GM12878 (cell line): ENCODE results near the gene IL1R2. TPM values are rescaled to one million over a fixed set of nuclear protein-coding genes. Genes with fewer than 3 reads are reported as not detected.

Experiments used
- ATAC-seq: fragments of 200-7000 bp; cut with Tn5 transposase; 3 replicates; pipeline ENCODE4 v1.9.1; 2020; ENCODE audit warnings: mild to moderate bottlenecking, moderate library complexity
- BruUV-seq: library from RNA; stranded (reverse); fragments of 400-500 nt; replicated peaks from 2 replicates; lab custom pipeline; 2021; lab: Mats Ljungman, UMichigan
- CTCF ChIA-PET: fragments of 300-600 bp; sonication (Branson Sonifier 250); formaldehyde crosslinking; extraction: SDS; loops from one replicate; lab custom pipeline; 2021; ENCODE audit warnings: inconsistent platforms; lab: Yijun Ruan, JAX
- POLR2A ChIA-PET: fragments of 350-600 bp; formaldehyde crosslinking; extraction: SDS; loops from one replicate; lab custom pipeline; 2021; ENCODE audit warnings: inconsistent platforms; lab: Charles Lee
- RAD21 ChIA-PET: fragments of 300-600 bp; sonication (Branson Sonifier 250); formaldehyde crosslinking; loops from one replicate; lab custom pipeline; 2023; ENCODE audit warnings: antibody characterized with exemption; ENCODE audit not compliant: unreplicated experiment; lab: Charles Lee
- SMC1A ChIA-PET: fragments of 300-600 bp; sonication (Branson Sonifier 250); formaldehyde crosslinking; loops from one replicate; lab custom pipeline; 2023; ENCODE audit not compliant: unreplicated experiment, uncharacterized antibody; lab: Charles Lee
- DNase-seq: peaks from one replicate; pipeline ENCODE4 v3.0.0-alpha.2; 2011; ENCODE audit warnings: low read depth, low spot score
- FAIRE-seq: peaks from 3 replicates; lab custom pipeline; 2011; peaks lifted over from hg19 to GRCh38; lab: Jason Lieb, UNC
- H2AFZ ChIP-seq: 2 replicates; pipeline ENCODE4 v1.6.0; 2011; ENCODE audit warnings: low read depth, low read length, control low read depth; ENCODE audit not compliant: control insufficient read depth
- H3K27ac ChIP-seq: 2 replicates; pipeline ENCODE4 v1.5.1; 2011; ENCODE audit warnings: control low read depth; ENCODE audit not compliant: control insufficient read depth, insufficient read depth
- H3K27me3 ChIP-seq, 2 experiments: replicated peaks in 1 of 2; 2 replicates each; pipeline versions ENCODE4 v1.6.0 to v1.6.1; 2011; ENCODE audit warnings: low read length in 1 of 2; ENCODE audit not compliant: control insufficient read depth in 2 of 2, insufficient read depth in 2 of 2
- H3K36me3 ChIP-seq, 2 experiments: 2 replicates each; pipeline ENCODE4 v1.5.1; 2011; ENCODE audit warnings: low read length in 1 of 2; ENCODE audit not compliant: control insufficient read depth in 2 of 2, insufficient read depth in 2 of 2
- H3K4me1 ChIP-seq: 2 replicates; pipeline ENCODE4 v1.6.1; 2011; ENCODE audit warnings: mild to moderate bottlenecking, low read length, moderate library complexity, mixed read lengths; ENCODE audit not compliant: control insufficient read depth, insufficient read depth
- H3K4me2 ChIP-seq: 2 replicates; pipeline ENCODE4 v1.6.0; 2011; ENCODE audit warnings: control low read depth; ENCODE audit not compliant: control insufficient read depth, insufficient read depth
- H3K4me3 ChIP-seq: fragments of 200-600 bp; sonication (generic); 2 replicates; pipeline ENCODE4 v1.5.1; 2016
- H3K79me2 ChIP-seq: 2 replicates; pipeline ENCODE4 v1.6.0; 2011; ENCODE audit warnings: low read length; ENCODE audit not compliant: control insufficient read depth, insufficient read depth
- H3K9ac ChIP-seq: 2 replicates; pipeline ENCODE4 v1.8.0; 2011; ENCODE audit warnings: low read length, control low read depth, mixed read lengths; ENCODE audit not compliant: control insufficient read depth, insufficient read depth
- H3K9me3 ChIP-seq: replicated peaks from 3 replicates; pipeline ENCODE4 v1.5.1; 2011; ENCODE audit warnings: mild to moderate bottlenecking, low read length; ENCODE audit not compliant: control insufficient read depth, insufficient read depth
- H4K20me1 ChIP-seq: 2 replicates; pipeline ENCODE4 v1.6.0; 2011; ENCODE audit not compliant: control insufficient read depth, insufficient read depth
- CHD4 ChIP-seq: fragments of 200-600 bp; sonication (generic); IDR thresholded peaks from 2 replicates; pipeline ENCODE4 v1.6.1; 2016; ENCODE audit warnings: mild to moderate bottlenecking
- ELK1 ChIP-seq: IDR thresholded peaks from 2 replicates; pipeline ENCODE4 v1.6.1; 2012; ENCODE audit warnings: low read depth, low read length, improper control_type of control experiment
- EP300 ChIP-seq, 2 experiments: fragments of 150-350 bp in 1 of 2; IDR thresholded peaks; 2 replicates each; pipeline ENCODE4 v1.6.1; 2011 to 2012; ENCODE audit warnings: low read depth in 2 of 2, low read length in 2 of 2, borderline replicate concordance in 1 of 2, improper control_type of control experiment in 1 of 2, inconsistent platforms in 1 of 2; ENCODE audit not compliant: control insufficient read depth in 1 of 2
- EZH2 ChIP-seq: IDR thresholded peaks from 2 replicates; pipeline ENCODE4 v1.6.1; 2012; ENCODE audit warnings: low read depth, mild to moderate bottlenecking, control low read depth, inconsistent platforms, low read length, borderline replicate concordance; ENCODE audit not compliant: control insufficient read depth
- FOXM1 ChIP-seq: IDR thresholded peaks from 2 replicates; pipeline ENCODE4 v1.6.1; 2012; ENCODE audit warnings: low read depth, mild to moderate bottlenecking, inconsistent platforms, low read length, moderate library complexity
- HDAC2 ChIP-seq: fragments of 200-600 bp; sonication (generic); IDR thresholded peaks from 2 replicates; pipeline ENCODE4 v1.6.1; 2017
- IRF5 ChIP-seq: fragments of 450-650 bp; IDR thresholded peaks from 2 replicates; pipeline ENCODE4 v1.6.1; 2017; ENCODE audit warnings: borderline replicate concordance
- KAT2A ChIP-seq: conservative IDR thresholded peaks from 2 replicates; pipeline ENCODE4 v1.6.1; 2011; ENCODE audit warnings: low read depth, low read length; ENCODE audit not compliant: control insufficient read depth
- MEF2A ChIP-seq: IDR thresholded peaks from 2 replicates; pipeline ENCODE4 v1.6.1; 2011; ENCODE audit warnings: low read depth, mild to moderate bottlenecking, low read length, moderate library complexity; ENCODE audit not compliant: insufficient read depth
- MXI1 ChIP-seq: fragments of 150-350 bp; IDR thresholded peaks from 2 replicates; pipeline ENCODE4 v1.6.1; 2011; ENCODE audit warnings: low read depth, mild to moderate bottlenecking, inconsistent platforms, low read length, improper control_type of control experiment
- RUNX3 ChIP-seq: IDR thresholded peaks from 2 replicates; pipeline ENCODE4 v1.6.1; 2012; ENCODE audit warnings: low read length, inconsistent platforms
- SP1 ChIP-seq: IDR thresholded peaks from one replicate; pipeline ENCODE4 v1.6.1; 2011; ENCODE audit warnings: low read depth, low read length
- TCF3 ChIP-seq: IDR thresholded peaks from 2 replicates; pipeline ENCODE4 v1.6.1; 2012; ENCODE audit warnings: low read depth, mild to moderate bottlenecking, low read length, borderline replicate concordance; ENCODE audit not compliant: insufficient read depth
- YY1 ChIP-seq: IDR thresholded peaks from 2 replicates; pipeline ENCODE4 v1.6.1; 2011; ENCODE audit warnings: low read depth, mild to moderate bottlenecking, low read length
- WGBS: methylation state at CpG from one replicate; pipeline ENCODE4 v1.1.6; 2016; ENCODE audit warnings: low lambda C conversion rate; ENCODE audit not compliant: insufficient replicate concordance, insufficient coverage; ENCODE audit errors: missing lambda C conversion rate; 5-methylcytosine and 5-hydroxymethylcytosine counted together
- in situ Hi-C: fragments of 300-500 bp; cut with MboI; formaldehyde crosslinking; loops from 9 replicates; pipeline ENCODE4 v1.14.3; 2018; ENCODE audit warnings: mixed read lengths
- intact Hi-C: fragments of 100-400 bp; cut with micrococcal nuclease; formaldehyde crosslinking; loops from one replicate; pipeline ENCODE4 v1.14.2; 2022; ENCODE audit not compliant: unreplicated experiment
- polyA plus RNA-seq, 11 experiments: library from polyadenylated mRNA; depleted of rRNA in 4 of 11; unstranded in 6 of 11; stranded (reverse) in 5 of 11; fragments of >200 nt; fragmentation: Nextera tagmentation in 4 of 11; fragmentation: Illumina TruSeq in 1 of 11; extraction: Ambion mirVana in 4 of 11; extraction: Trizol in 1 of 11; gene quantifications; 1 replicate in 1 of 11; 2 replicates in 10 of 11; pipeline versions ENCODE4 v1.2.1 to v1.2.3, GENCODE V29; 2011 to 2016; ENCODE audit warnings: inconsistent platforms in 2 of 11, missing spikeins in 2 of 11, low read depth in 1 of 11
- total RNA-seq, 4 experiments: library from RNA; depleted of rRNA in 3 of 4; stranded (reverse); fragments of >200 nt in 3 of 4; fragmentation: Illumina TruSeq in 1 of 4; extraction: Trizol in 1 of 4; gene quantifications; 2 replicates each; pipeline versions ENCODE4 v1.2.1 to v1.2.3, GENCODE V29; 2013 to 2021
- TF ChIP-seq, protein P1 (sequence below): fragments of 450-650 bp; IDR thresholded peaks from 2 replicates; pipeline ENCODE4 v1.6.1; 2017; ENCODE audit warnings: mild to moderate bottlenecking, moderate library complexity

IL1R2 gene
- total and polyA plus RNA-seq, 10 of the 15 experiments (the other 5 are each of a cell fraction or from before 2014, with no cell fraction given), result 0.44 to 6.4 (median 0.62) TPM

DNA sequence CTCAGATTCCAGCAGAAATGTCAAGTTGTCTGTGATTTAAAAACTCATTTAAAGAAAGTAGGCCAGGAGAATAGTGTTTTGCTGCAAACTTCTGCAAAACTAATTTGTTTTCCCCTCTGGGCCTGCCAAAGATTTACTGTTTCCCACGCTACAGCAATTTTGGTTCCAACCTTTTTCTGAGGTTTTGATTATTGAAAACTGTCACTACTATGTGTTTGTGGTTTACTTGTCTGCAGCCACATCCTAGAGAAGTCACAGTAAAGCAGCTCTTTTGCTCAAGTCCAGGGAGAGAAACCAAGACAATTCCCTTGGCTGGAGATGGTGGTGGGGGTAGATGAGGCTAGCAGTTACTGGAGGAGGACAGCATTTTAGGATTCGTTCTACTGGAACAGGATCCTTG, 12.8 kb downstream of the IL1R2 start:
- H3K9me3 ChIP-seq, result no peaks in the 10 kb centered on the region
- whole genome bisulfite sequencing, result 23% methylated on average over 2 of the region's 2 CpGs
- ChIA-PET CTCF (interaction anchor here (0.8 to 14.8 kb wide), 10 partner anchors 9 to 352 kb away, joined by 3 to 168 read pairs (median 32); no protein-coding TSS in a partner anchor), POLR2A (interaction anchor here (0.6 to 0.7 kb wide), 5 partner anchors 20 to 175 kb away, joined by 3 to 5 read pairs (median 4); no protein-coding TSS in a partner anchor), SMC1A (interaction anchor here (0.7 to 5.8 kb wide), 17 partner anchors 9 to 242 kb away, joined by 3 to 119 read pairs (median 5); no protein-coding TSS in a partner anchor), RAD21 (interaction anchor here (0.6 to 5.4 kb wide), 14 partner anchors 9 to 352 kb away, joined by 3 to 124 read pairs (median 4); no protein-coding TSS in a partner anchor)
- H2AFZ ChIP-seq, result no peak overlapping the region
- intact Hi-C loops (loop anchor here (2.0 kb wide), 1 partner anchor 120 kb away; no protein-coding TSS in a partner anchor), in situ Hi-C loops (no loop called here)
- no peak overlapping the region for H3K9ac ChIP-seq
- DNase-seq, result no peak
- H3K79me2 ChIP-seq, result no peaks in the 10 kb centered on the region
- H4K20me1 ChIP-seq, result no peaks in the 10 kb centered on the region
- no peaks in the 10 kb centered on the region for H3K36me3 ChIP-seq
- peaks cover 3% of the 10 kb centered on the region; the same call in 1 of the 2 replicates for H3K4me1 ChIP-seq
- FAIRE-seq, result no peak
- H3K27me3 ChIP-seq, result no peaks in the 10 kb centered on the region; a peak in 1 of 4 replicates
- peak; percentile 16 for ATAC-seq
- H3K27ac ChIP-seq, result no peak overlapping the region
- H3K4me3 ChIP-seq, result no peak overlapping the region
- BruUV-seq, result no TSS peak
- no peak overlapping the region for H3K4me2 ChIP-seq
- TF ChIP-seq IRF5 (no peak), HDAC2 (no peak), YY1 (no peak), TCF3 (no peak), EP300 (IDR thresholded peaks at IDR 0.05; ENCODE audit: borderline replicate concordance in 1 of 2, control insufficient read depth in 1 of 2, low read depth in 2 of 2, low read length in 2 of 2) (peak in 1 of 2 experiments; percentile 47; a peak in 1 of 4 replicates), RUNX3 (peak; percentile 65), ELK1 (no peak), MEF2A (no peak), KAT2A (no peak), EZH2 (no peak), SP1 (no peak), MXI1 (no peak), FOXM1 (no peak), CHD4 (no peak)
- TF ChIP-seq, protein P1, sequence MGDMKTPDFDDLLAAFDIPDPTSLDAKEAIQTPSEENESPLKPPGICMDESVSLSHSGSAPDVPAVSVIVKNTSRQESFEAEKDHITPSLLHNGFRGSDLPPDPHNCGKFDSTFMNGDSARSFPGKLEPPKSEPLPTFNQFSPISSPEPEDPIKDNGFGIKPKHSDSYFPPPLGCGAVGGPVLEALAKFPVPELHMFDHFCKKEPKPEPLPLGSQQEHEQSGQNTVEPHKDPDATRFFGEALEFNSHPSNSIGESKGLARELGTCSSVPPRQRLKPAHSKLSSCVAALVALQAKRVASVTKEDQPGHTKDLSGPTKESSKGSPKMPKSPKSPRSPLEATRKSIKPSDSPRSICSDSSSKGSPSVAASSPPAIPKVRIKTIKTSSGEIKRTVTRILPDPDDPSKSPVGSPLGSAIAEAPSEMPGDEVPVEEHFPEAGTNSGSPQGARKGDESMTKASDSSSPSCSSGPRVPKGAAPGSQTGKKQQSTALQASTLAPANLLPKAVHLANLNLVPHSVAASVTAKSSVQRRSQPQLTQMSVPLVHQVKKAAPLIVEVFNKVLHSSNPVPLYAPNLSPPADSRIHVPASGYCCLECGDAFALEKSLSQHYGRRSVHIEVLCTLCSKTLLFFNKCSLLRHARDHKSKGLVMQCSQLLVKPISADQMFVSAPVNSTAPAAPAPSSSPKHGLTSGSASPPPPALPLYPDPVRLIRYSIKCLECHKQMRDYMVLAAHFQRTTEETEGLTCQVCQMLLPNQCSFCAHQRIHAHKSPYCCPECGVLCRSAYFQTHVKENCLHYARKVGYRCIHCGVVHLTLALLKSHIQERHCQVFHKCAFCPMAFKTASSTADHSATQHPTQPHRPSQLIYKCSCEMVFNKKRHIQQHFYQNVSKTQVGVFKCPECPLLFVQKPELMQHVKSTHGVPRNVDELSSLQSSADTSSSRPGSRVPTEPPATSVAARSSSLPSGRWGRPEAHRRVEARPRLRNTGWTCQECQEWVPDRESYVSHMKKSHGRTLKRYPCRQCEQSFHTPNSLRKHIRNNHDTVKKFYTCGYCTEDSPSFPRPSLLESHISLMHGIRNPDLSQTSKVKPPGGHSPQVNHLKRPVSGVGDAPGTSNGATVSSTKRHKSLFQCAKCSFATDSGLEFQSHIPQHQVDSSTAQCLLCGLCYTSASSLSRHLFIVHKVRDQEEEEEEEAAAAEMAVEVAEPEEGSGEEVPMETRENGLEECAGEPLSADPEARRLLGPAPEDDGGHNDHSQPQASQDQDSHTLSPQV, result no peak
